ENCODE data around the gene KATNB1.
A peak's percentile ranks its signal among the peaks of the same experiment; 100 is the strongest.
"Not testable (repeated sequence)": the region's sequence is repeated elsewhere in the genome, so short reads cannot be mapped to it uniquely, and the experiment has no call there.

Gene KATNB1

GRCh38 chr16:57701759-57702371 lies 33.7 kb upstream of the KATNB1 start:
- no peak for DNase-seq

- no peak for DNase-seq
Measured at GRCh38 chr16:57703416-57704010, 32.1 kb upstream of the KATNB1 start.

GRCh38 chr16:57704011-57704904 lies 31.3 kb upstream of the KATNB1 start:
- DNase-seq: no peak

DNA sequence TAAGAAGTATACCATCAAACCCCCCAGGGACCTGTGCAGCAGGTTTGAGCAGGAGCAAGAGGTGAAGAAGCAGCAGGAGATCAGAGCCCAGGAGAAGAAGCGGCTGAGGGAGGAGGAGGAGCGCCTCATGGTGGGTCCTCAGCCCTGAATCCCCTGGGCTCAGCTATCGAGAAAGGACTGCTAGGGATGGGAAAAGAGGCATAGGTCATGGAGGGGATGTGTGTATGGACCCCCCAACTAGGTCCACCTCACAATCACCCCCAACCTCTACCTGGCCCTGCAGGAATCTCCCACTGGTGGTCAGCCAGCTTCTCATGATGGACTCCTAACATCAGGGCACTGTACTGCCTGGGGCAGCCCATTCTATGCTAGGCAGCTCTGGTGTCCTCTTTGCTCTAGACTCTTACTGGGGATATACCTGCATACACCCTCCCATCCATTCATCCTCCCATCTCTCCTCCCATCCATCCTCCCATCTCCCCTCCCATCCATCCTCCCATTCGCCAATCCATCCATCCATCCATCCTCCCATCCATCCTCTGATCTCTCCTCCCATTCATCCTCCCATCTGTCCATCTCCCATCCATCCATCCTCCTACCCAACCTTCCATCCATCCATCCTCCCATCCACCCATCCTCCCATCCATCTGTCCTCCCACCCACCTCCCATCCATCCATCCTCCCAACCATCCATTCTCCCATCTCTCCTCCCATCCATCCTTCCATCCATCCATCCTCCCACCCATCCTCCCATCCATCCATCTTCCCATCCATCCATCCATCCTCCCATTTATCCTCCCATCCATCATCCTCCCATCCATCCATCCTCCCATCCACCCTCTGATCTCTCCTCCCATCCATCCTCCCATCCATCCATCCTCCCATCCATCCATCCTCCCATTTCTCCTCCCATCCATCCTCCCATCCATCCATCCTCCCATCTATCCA lies 30.4 kb upstream of the KATNB1 start:
- DNase-seq: no peak

GRCh38 chr16:57706717-57707116 lies 28.9 kb upstream of the KATNB1 start:
- DNase-seq: no peak

- DNase-seq: no peak
Measured at GRCh38 chr16:57707331-57707730, 28.2 kb upstream of the KATNB1 start.

DNA sequence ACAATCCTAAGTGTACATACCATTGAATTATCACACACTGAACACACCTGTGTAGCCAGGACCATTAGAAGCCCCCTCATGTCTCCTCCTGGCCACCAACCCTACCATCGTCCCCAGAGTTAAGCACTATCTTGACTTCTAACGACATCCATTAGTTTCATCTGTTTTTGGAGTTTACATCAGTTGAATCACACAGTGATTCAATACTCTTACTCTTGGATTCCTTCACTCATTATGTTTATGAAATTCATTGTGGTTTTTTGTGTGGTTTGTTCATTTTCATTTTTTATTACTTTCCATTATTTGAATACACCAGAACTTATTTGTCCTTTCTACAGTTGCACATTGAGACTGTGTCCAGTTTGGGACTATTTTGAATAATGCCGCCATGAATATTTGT lies 27.4 kb upstream of the KATNB1 start:
- no peak for DNase-seq

DNA sequence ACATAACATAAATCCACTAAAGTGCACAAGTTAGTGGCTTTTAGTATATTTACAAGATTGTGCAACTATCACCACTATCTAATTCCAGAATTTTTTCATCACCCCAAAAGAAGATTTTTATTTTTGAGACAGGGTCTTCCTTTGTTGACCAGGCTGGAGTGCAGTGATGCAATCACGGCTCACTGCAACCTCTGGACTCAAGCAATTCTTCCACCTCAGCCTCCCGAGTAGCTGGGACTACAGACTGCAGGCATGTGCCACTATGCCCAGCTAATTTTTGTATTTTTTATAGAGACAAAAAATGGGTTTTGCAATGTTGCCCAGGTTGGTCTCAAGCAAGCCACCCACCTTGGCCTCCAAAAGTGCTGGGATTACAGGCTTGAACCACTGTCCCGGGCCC lies 25.9 kb upstream of the KATNB1 start:
- no peak for DNase-seq

DNA sequence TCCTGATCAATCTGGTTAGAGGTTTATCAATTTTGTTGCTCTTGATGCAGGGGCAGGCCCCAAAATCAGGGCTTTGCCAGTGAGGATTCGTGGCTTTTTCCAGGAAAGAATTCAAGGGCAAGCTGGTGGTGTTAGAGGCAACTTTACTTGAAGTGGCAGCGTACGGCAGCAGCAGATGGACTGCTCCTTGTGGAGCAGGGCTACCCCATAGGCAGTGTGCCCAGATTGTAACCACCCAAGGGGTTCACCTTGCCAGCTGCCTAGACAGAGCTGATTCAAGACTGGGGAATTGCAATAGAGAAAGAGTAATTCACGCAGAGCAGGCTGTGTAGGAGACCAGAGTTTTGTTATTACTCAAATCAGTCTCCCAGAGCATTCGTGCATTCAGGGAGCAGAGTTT lies 24.2 kb upstream of the KATNB1 start:
- no peak for DNase-seq

- DNase-seq: no peak
Measured at GRCh38 chr16:57711993-57712392, 23.6 kb upstream of the KATNB1 start.

- DNase-seq: not testable (repeated sequence)
Measured at GRCh38 chr16:57712569-57712968, 23.0 kb upstream of the KATNB1 start.

DNA sequence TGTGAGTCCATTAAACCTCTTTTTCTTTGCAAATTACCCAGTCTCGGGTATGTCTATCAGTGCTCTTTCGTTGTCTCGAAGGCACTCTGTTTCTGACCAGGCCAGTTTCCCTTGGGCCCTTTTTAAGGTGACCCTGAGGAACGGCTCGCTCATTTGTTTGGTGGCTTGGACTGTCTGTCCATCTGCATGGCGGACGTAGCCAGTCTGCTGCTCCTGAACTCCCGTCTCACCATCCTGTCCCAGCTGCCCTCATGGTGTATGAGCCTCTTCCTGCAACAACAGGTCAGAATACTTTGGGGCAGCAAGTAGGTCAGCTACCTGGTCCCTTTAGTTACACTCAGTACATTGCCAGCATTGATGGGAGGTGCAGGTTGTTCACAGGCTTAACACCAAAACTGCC lies 22.0 kb upstream of the KATNB1 start:
- DNase-seq: no peak

- no peak for DNase-seq
Measured at GRCh38 chr16:57714047-57714446, 21.5 kb upstream of the KATNB1 start.

- peak in 1 of 5 donors; percentile 67 for DNase-seq
Measured at GRCh38 chr16:57720142-57720575, 15.4 kb upstream of the KATNB1 start.

GRCh38 chr16:57721356-57722209 lies 14.0 kb upstream of the KATNB1 start:
- no peak for DNase-seq

- no peak for DNase-seq
Measured at GRCh38 chr16:57722210-57722499, 13.4 kb upstream of the KATNB1 start.

GRCh38 chr16:57722651-57723050 lies 12.9 kb upstream of the KATNB1 start:
- DNase-seq: no peak

GRCh38 chr16:57723170-57723569 lies 12.4 kb upstream of the KATNB1 start:
- DNase-seq: no peak

GRCh38 chr16:57724531-57724930 lies 11.0 kb upstream of the KATNB1 start:
- DNase-seq: no peak

- no peak for DNase-seq
Measured at GRCh38 chr16:57725151-57725550, 10.4 kb upstream of the KATNB1 start.

- DNase-seq: no peak
Measured at GRCh38 chr16:57725554-57725953, 10.0 kb upstream of the KATNB1 start.

DNA sequence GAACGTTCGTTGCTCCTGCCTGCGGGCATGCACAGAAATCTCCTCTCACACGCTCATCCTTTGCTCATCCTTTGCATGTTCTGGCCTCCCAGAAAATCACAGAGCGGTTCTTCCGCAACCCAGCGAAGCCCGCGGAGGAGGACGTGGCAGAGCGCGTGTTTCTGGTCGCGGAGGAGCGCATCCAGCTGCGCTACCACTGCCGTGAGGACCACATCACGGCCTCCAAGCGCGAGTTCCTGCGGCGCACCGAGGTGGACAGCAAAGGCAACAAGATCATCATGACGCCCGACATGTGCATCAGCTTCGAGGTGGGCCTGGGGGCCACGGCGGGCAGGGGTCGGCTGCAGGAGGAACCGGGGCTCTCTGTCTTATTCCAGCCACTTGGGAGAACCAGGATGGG lies 9.6 kb upstream of the KATNB1 start:
- DNase-seq: no peak

Measured in T-helper 1 cell (primary cell).